Measurements from ENCODE around the gene C16orf90.

DNA sequence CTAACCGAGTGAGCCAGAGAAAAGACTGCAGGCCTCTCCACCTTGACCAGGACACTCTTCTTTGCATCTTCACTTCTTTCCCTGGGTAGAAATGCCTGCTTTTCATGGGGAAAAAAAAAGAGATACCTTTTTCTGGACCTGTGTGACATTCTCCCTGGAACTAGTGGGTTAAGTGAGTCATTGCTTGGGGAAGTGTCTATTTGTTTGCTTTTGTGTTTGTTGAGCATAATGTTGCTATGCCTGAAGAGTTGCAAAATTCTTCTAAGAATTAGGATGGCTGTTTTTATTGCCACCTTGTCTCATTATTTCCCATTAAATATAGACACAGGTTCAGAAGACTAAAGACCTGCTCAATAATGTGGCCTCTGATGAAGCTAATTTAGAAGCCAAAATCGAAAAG is 24.3 kb upstream of the C16orf90 start:
- TF ChIP-seq, protein P1, sequence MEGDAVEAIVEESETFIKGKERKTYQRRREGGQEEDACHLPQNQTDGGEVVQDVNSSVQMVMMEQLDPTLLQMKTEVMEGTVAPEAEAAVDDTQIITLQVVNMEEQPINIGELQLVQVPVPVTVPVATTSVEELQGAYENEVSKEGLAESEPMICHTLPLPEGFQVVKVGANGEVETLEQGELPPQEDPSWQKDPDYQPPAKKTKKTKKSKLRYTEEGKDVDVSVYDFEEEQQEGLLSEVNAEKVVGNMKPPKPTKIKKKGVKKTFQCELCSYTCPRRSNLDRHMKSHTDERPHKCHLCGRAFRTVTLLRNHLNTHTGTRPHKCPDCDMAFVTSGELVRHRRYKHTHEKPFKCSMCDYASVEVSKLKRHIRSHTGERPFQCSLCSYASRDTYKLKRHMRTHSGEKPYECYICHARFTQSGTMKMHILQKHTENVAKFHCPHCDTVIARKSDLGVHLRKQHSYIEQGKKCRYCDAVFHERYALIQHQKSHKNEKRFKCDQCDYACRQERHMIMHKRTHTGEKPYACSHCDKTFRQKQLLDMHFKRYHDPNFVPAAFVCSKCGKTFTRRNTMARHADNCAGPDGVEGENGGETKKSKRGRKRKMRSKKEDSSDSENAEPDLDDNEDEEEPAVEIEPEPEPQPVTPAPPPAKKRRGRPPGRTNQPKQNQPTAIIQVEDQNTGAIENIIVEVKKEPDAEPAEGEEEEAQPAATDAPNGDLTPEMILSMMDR (IDR thresholded peaks at IDR 0.05), result no peak
- TF ChIP-seq ZFX (IDR thresholded peaks at IDR 0.05; ENCODE audit: borderline replicate concordance), result no peak

Data from 22Rv1 (cell line).